IPS-20b (cell line): Measurements from ENCODE around the gene SGMS1.
"Not testable (repeated sequence)": the region's sequence is repeated elsewhere in the genome, so short reads cannot be mapped to it uniquely, and the experiment has no call there.

Experiments
- H3K27ac ChIP-seq: one replicate; pipeline ENCODE4 v1.5.1; 2013; ENCODE audit warnings: low read length
- H3K27me3 ChIP-seq: 2 replicates; pipeline ENCODE4 v1.6.1; 2013; ENCODE audit warnings: mild to moderate bottlenecking, low read length, inconsistent platforms; ENCODE audit not compliant: insufficient read depth
- H3K36me3 ChIP-seq: 2 replicates; pipeline ENCODE4 v1.6.1; 2013; ENCODE audit warnings: low read depth, mild to moderate bottlenecking, inconsistent platforms, low read length, moderate library complexity; ENCODE audit not compliant: insufficient read depth
- H3K4me1 ChIP-seq: 2 replicates; pipeline ENCODE4 v1.6.1; 2013; ENCODE audit warnings: mild to moderate bottlenecking, control low read depth, inconsistent platforms, low read length, moderate library complexity; ENCODE audit not compliant: insufficient read depth
- H3K4me3 ChIP-seq: 2 replicates; pipeline ENCODE4 v1.5.1; 2013; ENCODE audit warnings: mild to moderate bottlenecking, low read length, inconsistent platforms
- H3K9ac ChIP-seq: 2 replicates; pipeline ENCODE4 v1.6.1; 2013; ENCODE audit warnings: low read depth, mild to moderate bottlenecking, inconsistent platforms, low read length, moderate library complexity
- H3K9me3 ChIP-seq: 2 replicates; pipeline ENCODE4 v1.6.1; 2013; ENCODE audit warnings: mild to moderate bottlenecking, low read depth, low read length, inconsistent platforms; ENCODE audit not compliant: insufficient read depth

The SGMS1 gene

GRCh38 chr10:50506861-50507573 is 116.7 kb downstream of the SGMS1 start:
- H3K27me3 ChIP-seq: no peaks in the 10 kb centered on the region
- no peaks in the 10 kb centered on the region for H3K36me3 ChIP-seq
- H3K9ac ChIP-seq: 0 out of 2 replicates have a peak overlapping the region, but pooled peaks have one; percentile 22
- H3K4me1 ChIP-seq: peaks cover 32% of the 10 kb centered on the region
- no peaks in the 10 kb centered on the region for H3K9me3 ChIP-seq
- no peak overlapping the region for H3K27ac ChIP-seq
- no peak overlapping the region for H3K4me3 ChIP-seq

GRCh38 chr10:50504389-50504788 is 119.4 kb downstream of the SGMS1 start:
- Histone ChIP-seq H3K4me3 (no peak overlapping the region), H3K9me3 (no peaks in the 10 kb centered on the region), H3K36me3 (no peaks in the 10 kb centered on the region), H3K4me1 (peaks cover 32% of the 10 kb centered on the region), H3K27me3 (no peaks in the 10 kb centered on the region), H3K27ac (no peak overlapping the region), H3K9ac (no peak overlapping the region)

DNA sequence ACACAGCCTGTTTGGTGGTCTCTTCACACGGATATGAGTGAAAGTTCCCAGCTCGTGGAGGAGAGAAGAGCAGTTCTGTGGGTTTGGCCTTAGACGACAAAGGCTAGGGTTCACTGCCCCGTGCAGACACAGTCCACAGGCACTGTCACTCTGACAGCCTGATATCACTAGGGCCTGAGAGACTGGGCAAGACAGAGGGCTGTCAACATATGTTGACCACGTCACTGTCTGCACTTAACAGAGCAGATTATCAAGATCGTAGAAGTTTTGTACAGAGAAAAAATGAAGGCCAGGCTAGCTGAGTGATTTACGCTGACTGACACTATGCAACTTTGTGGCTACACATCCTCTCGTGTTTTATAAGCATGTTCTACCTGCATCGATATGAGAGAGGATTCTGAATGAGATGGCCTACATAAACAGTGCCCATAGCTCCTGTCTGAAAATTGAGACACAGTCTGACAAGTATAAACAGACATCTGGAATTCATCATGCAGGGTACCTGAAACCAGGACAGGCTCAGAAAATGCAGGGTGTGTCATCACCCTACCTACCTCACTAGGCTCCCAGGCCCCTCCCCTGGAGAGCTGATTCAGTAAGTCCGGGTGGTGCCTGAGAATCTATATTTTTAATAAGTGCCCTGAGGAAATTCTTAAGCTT is 120.0 kb downstream of the SGMS1 start:
- H3K4me3 ChIP-seq: no peak overlapping the region
- H3K27me3 ChIP-seq: no peaks in the 10 kb centered on the region
- H3K4me1 ChIP-seq: peaks cover 32% of the 10 kb centered on the region
- H3K9me3 ChIP-seq: no peaks in the 10 kb centered on the region
- no peak overlapping the region for H3K27ac ChIP-seq
- H3K9ac ChIP-seq: no peak overlapping the region
- no peaks in the 10 kb centered on the region for H3K36me3 ChIP-seq

GRCh38 chr10:50503156-50503555 is 120.6 kb downstream of the SGMS1 start:
- H3K27ac ChIP-seq: not testable (repeated sequence)

DNA sequence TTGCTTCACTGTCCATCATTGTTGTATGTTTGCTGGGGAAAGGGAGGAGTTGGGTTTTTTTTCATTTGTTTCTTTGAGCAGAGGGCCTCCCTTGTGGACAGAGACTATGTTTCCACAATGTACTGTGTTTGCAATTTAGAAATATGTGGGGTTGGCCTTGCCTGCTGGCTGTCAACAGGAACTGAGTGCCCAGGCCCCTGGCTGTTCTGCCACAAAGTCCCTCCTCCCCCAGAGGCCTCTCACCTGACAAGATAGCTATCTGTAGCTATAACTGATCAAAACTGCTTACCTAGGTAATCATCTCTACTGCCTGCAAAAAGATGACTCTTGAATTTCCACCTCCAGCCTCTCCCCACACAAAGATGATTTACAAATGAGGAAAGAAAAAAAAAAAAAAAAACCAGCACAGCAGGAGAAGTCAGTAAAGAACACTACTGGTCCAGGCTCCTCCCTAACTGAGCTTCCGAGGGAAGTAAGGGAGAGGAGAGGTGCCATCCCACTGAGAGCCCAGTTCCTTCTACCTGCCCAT is 121.8 kb downstream of the SGMS1 start:
- Histone ChIP-seq H3K4me1 (peaks cover 26% of the 10 kb centered on the region), H3K27ac (no peak overlapping the region), H3K27me3 (no peaks in the 10 kb centered on the region), H3K4me3 (no peak overlapping the region), H3K36me3 (no peaks in the 10 kb centered on the region), H3K9ac (no peak overlapping the region), H3K9me3 (no peaks in the 10 kb centered on the region)

More at GRCh38 chr10:50503156-50503555, 120.6 kb downstream of the SGMS1 start:
- not testable (repeated sequence) for H3K4me3 ChIP-seq, H3K9ac ChIP-seq, H3K36me3 ChIP-seq, H3K9me3 ChIP-seq, H3K27me3 ChIP-seq
- peaks cover 32% of the 10 kb centered on the region for H3K4me1 ChIP-seq

DNA sequence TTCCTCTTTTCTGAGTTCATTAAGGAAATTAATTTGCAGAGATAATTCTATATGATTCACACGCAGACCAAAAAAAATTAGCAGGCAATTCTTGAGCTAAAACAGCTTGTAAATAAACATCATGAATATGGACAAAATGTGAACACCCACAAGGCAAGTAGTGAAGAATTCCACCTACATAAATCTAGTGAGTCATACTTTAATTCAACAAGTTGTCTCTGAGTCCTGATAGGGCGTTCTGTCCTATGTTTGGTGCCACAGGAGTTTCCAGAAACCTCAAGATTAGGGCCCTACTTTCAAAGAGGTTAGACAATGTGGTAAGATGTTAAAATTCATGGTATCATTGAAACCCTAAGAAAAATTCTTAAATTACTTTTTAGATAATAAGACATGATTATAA is 122.3 kb downstream of the SGMS1 start:
- Histone ChIP-seq H3K4me3 (no peak overlapping the region), H3K4me1 (peaks cover 21% of the 10 kb centered on the region), H3K36me3 (no peaks in the 10 kb centered on the region), H3K27me3 (no peaks in the 10 kb centered on the region), H3K27ac (no peak overlapping the region), H3K9ac (no peak overlapping the region), H3K9me3 (no peaks in the 10 kb centered on the region)

GRCh38 chr10:50498465-50498864 is 125.3 kb downstream of the SGMS1 start:
- Histone ChIP-seq H3K27ac (no peak overlapping the region), H3K9ac (no peak overlapping the region), H3K27me3 (no peaks in the 10 kb centered on the region), H3K9me3 (no peaks in the 10 kb centered on the region), H3K4me3 (no peak overlapping the region), H3K4me1 (peaks cover 13% of the 10 kb centered on the region), H3K36me3 (no peaks in the 10 kb centered on the region)

DNA sequence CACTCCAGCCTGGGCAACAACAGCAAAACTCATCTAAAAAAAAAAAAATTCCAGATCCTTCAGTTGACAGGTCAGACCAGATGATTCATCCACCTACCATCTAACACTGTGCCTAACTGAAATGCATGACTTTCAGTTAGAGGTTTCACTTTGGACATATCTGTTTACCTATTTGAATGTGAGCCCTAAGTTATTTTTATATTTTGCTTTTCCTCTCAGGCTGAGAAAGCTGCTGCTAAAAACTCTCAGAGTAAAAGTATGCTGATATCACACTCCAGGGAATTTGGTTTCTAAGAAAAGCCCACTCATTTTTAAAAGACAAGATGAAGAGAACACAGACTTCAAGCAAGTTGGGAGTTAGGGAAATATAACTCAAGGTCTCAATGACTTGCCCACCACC is 126.0 kb downstream of the SGMS1 start:
- Histone ChIP-seq H3K27ac (no peak overlapping the region), H3K4me3 (no peak overlapping the region)

GRCh38 chr10:50496228-50496627 is 127.5 kb downstream of the SGMS1 start:
- H3K9ac ChIP-seq: no peak overlapping the region
- H3K27ac ChIP-seq: no peak overlapping the region
- H3K4me3 ChIP-seq: no peak overlapping the region
- no peaks in the 10 kb centered on the region for H3K9me3 ChIP-seq
- no peaks in the 10 kb centered on the region for H3K4me1 ChIP-seq
- no peaks in the 10 kb centered on the region for H3K27me3 ChIP-seq
- H3K36me3 ChIP-seq: no peaks in the 10 kb centered on the region

More for the DNA sequence above, 126.0 kb downstream of the SGMS1 start:
- Histone ChIP-seq H3K9me3 (no peaks in the 10 kb centered on the region), H3K36me3 (no peaks in the 10 kb centered on the region), H3K4me1 (peaks cover 8% of the 10 kb centered on the region; the same call in 1 of the 2 replicates), H3K27me3 (no peaks in the 10 kb centered on the region), H3K9ac (no peak overlapping the region)

DNA sequence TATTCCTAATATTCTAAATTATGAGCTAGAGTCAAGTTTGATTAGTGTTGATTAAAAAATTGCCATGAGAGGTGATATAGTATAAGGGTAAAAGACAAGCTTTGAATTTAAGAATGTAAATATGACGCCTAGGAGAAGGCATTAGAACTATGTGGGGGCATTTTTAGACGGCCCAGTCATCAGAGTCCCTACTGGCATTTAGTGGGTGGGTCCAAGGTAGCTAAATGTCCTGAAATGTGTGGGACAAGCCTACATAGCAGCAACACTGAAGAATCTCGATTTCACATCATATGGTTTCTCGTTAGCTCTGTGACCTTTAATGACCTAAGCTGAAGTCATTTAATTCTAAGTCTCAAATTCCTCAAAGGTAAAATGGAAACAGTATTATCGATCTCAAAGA is 133.5 kb downstream of the SGMS1 start:
- Histone ChIP-seq H3K4me3 (no peak overlapping the region), H3K27ac (no peak overlapping the region), H3K4me1 (no peaks in the 10 kb centered on the region), H3K9me3 (no peaks in the 10 kb centered on the region), H3K9ac (no peak overlapping the region), H3K36me3 (no peaks in the 10 kb centered on the region), H3K27me3 (no peaks in the 10 kb centered on the region)

GRCh38 chr10:50484550-50484949 is 139.2 kb downstream of the SGMS1 start:
- H3K27me3 ChIP-seq, H3K4me1 ChIP-seq, H3K4me3 ChIP-seq, H3K9ac ChIP-seq, H3K36me3 ChIP-seq, H3K9me3 ChIP-seq, H3K27ac ChIP-seq: not testable (repeated sequence)
